A549 treated with GW870086 at 1 μM for 4 hours (cell line): ENCODE measurements around the gene SHMT1. TPM values are rescaled to one million over a fixed set of nuclear protein-coding genes. Genes with fewer than 3 reads are reported as not detected.

ENCODE experiments used
- total RNA-seq: library from RNA; stranded (reverse); fragments of 200-300 nt; extraction: Qiagen RNA extraction; gene quantifications from 5 replicates; pipeline ENCODE4 v1.2.3, GENCODE V29; 2022; ENCODE audit warnings: low read depth

Gene SHMT1
- 44.4 to 48.9 TPM (median 45.4 TPM) in 5 replicates for total RNA-seq

DNA sequence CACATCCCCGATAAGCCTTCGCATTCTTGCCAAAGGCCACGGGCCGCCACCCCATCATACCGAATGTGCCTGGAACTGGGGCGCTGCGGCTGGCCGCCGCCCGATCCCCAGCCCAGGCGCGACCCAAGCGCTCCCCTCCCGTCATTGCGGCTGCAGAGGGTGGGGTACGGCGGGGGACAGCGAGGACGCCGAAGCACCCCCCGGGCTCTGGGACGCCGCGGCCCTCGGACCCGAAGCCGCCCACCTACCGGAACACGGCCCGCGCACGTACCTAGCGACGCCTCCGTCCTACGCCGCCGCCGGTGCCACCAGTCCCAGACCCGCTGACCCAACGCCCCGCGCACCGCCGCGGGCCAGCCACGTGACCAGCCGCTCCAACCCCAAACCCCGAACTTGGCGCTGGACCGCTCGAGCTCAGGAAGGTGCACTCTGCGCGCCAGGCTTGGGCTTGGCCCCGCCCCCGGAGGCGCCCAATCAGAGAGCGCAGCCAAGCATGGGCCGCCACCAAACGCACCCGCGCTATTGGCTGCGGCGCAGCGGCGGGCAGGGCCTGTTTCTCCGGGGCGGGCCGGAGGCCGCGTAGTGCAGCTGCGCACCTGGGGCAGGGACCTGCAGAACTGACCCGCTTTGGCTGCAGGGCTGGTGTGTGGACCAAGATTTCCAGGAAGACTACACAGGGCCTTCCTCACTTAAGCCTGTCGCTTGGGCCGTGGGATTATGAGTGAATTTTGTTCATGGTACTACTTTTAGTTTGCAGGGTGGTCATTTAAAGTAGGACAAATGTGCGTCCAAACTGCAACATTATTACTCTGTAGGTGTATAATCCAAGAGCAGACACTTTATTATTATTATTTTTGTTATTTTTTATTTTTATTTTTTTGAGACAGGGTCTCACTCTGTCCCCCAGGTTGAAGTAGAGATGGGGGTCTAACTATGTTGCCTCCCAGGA lies at the start of gene SHMT1:
Gene SHMT1 (minus strand): TSS at position 450 of the 949 bp plus-strand sequence. CDS start 7,569 bp downstream, outside the sequence.

DNA sequence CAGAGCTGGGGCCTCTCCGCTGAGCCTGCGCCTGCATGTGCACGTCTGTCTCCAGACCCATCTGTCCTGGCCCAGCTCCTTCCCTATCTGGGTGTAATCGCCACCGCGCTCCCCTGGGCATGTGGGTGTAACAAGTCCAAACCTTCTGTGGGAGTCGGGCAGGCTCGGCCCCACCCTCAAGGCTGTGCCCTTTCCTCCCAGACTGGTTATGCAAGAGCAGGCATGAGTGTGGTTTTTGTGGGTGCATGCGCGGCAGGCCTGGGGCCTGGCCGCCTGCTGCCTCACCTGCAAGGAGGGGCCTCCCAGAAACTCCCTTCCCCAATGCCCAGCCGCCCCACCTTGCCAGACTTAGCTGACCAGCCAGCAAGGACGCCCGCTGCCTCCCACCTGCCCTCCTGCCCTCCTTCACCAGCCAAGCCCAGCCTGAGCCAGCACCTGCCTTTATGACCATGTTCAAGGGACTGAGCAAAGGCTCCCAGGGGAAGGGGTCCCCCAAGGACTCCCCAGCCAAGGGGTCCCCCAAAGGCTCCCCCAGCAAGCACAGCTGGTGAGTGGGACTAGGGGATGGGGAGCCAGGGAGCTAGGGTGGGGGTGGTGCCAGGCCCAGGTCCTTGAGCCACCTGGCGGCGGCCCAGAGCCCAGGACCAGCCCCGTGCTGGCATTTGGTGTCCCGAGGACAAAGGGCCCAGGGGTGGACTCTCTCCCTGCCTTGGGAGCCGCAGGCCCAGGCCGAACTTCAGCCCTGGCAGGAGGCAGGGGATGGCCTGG lies 14.3 kb upstream of the SHMT1 start, which contains the start of gene EVPLL:
Gene EVPLL (plus strand): TSS at position 342 of the 768 bp plus-strand sequence. CDS start 3,160 bp downstream, outside the sequence.

DNA sequence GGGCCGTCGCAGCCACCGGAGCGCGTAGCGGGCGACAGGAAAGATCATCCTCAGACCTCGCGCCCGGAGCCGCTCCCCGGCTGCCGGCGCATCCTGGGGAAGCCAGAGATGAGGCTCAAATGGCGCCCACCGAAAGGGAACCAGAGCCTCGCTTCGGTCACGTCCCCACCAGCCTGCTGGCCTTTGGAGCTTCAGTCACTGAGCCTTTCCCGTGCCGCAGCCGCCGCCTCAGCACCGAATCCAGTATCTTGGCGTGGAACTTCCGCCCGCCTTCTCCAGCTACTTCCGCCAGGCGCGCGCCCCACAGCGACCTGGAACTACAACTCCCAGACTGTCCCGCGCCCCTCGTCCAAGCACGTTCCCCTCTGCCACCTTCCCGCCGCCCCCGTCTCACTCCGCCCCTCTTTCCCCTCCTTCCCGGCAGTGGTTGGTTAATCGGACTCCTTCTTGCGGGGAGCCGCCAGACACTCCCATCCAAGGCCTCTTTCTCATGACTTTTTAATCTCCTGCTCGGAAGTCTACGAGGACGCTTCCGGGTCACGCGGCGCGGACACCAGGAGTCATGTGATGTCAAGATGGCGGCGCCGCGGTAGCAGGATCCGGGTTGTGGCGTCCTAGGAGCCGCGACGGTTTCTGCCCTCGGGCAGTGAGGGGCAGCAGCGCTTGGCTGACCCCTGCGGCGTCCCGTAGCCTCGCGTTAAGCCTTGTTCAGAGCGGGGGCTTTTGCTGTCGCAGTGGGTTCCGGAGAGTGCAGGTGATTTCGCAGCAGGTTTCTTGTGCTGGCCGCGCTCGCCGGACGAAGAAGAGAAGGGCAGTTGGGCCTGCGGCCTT lies 48.4 kb downstream of the SHMT1 start, which contains the start of the genes SMCR8 and TOP3A:
Gene SMCR8 (plus strand): TSS at position 563 of the 831 bp plus-strand sequence. CDS start 497 bp downstream, outside the sequence.
Gene TOP3A (minus strand): TSS at position 264 of the 831 bp plus-strand sequence. CDS start 216 bp downstream, at position 48.

Other genes starting within 250 kb of the SHMT1 start
- gene ALKBH5, start 179.7 kb downstream of the SHMT1 start, total RNA-seq: 47.1 to 54.5 TPM (median 51.4 TPM) in 5 replicates
- gene LLGL1, start 137.9 kb downstream of the SHMT1 start, total RNA-seq: 11.9 to 16.5 TPM (median 14.9 TPM) in 5 replicates
- gene FLII, start 104.8 kb downstream of the SHMT1 start, total RNA-seq: 214 to 246 TPM (median 235 TPM) in 5 replicates
- gene MIEF2, start 102.9 kb downstream of the SHMT1 start, total RNA-seq: 5.7 to 10.2 TPM (median 8.8 TPM) in 5 replicates
- 29.7 to 38.5 TPM (median 35.3 TPM) in 5 replicates for gene TOP3A, start 48.6 kb downstream of the SHMT1 start, total RNA-seq
- gene SMCR8, start 48.3 kb downstream of the SHMT1 start, total RNA-seq: 14.8 to 16.5 TPM (median 15.5 TPM) in 5 replicates
- gene EVPLL, start 14.2 kb upstream of the SHMT1 start, total RNA-seq: not detected in 5 replicates
- not detected in 5 replicates for gene LGALS9C, start 113.2 kb upstream of the SHMT1 start, total RNA-seq